Cortex of kidney (tissue), 1 donor: Measurements from ENCODE around the gene ANKRD13D.
A peak's percentile ranks its signal among the peaks of the same experiment; 100 is the strongest.

Source experiments
- DNase-seq: peaks from one replicate; lab custom pipeline; 2025; lab: John Stamatoyannopoulos, UW

ANKRD13D gene

DNA sequence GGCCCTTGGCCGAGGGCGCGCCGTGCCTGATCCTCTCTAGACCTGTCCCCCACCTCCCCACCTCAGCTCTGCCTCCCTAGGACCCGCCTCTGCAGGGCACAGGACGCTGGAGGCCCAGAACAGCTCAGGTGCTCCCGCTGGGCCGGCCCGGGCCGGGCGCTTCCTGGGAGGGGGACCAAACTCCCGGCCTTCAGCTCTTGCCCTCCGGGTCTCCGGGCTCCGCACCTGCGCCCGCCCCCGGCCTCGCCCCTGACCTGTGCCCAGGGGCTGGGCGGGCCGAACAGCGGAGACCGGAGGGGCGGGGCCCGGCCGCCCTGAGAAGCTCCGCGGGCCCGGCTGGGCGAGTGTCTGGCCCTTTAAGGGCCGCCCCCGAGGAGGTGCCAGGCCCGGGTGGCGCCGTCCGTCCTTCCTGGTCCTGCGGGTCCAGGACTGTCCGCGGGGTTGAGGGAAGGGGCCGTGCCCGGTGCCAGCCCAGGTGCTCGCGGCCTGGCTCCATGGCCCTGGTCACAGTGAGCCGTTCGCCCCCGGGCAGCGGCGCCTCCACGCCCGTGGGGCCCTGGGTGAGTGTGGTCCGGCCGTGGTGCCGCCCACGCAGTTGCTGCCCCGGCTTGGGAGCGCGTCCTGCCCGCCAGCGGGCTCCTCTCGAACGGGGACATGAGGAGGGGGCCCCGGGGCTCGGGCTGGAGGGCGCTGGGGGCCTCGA lies 14.2 kb downstream of the ANKRD13D start, which contains the start of gene SSH3:
Gene SSH3, plus strand, starts transcription at position 399 of the 703 bp plus-strand sequence. Its CDS starts 96 bp downstream, at position 495.
- DNase-seq: peak; percentile 75

GRCh38 chr11:67303835-67304411 lies 14.8 kb downstream of the ANKRD13D start:
- DNase-seq: no peak

- no peak for DNase-seq
Observed at GRCh38 chr11:67304511-67305113, 15.5 kb downstream of the ANKRD13D start.

DNA sequence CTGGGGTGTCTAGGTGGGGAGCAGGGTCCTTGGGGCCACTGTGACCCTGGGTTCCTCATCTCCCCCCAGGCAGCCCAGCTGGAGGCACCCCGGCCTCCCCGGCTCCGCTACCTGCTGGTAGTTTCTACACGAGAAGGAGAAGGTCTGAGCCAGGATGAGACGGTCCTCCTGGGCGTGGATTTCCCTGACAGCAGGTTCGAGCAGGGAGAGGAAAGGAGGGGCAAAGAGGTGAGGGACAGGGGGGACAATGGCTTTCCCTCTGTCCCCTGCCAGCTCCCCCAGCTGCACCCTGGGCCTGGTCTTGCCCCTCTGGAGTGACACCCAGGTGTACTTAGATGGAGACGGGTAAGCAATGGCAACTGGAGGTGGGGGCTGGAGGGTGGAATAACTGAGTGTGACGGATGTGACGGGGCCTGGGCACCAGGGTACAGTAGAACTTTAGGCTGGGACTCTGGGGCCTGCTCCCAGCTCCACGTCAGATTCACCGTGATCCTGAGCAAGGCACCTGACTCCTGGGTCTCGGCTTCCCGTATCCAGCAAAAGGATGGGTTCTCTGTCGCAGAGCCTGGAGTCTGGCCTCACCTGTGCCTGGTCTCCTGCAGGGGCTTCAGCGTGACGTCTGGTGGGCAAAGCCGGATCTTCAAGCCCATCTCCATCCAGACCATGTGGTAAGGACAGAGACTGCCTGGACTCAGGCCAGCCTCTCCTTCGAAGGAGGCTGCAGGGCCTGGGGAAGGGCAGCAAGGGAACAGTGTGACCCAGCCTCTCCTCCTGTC lies 17.9 kb downstream of the ANKRD13D start:
- no peak for DNase-seq

GRCh38 chr11:67307545-67308001 lies 18.5 kb downstream of the ANKRD13D start:
- no peak for DNase-seq

DNA sequence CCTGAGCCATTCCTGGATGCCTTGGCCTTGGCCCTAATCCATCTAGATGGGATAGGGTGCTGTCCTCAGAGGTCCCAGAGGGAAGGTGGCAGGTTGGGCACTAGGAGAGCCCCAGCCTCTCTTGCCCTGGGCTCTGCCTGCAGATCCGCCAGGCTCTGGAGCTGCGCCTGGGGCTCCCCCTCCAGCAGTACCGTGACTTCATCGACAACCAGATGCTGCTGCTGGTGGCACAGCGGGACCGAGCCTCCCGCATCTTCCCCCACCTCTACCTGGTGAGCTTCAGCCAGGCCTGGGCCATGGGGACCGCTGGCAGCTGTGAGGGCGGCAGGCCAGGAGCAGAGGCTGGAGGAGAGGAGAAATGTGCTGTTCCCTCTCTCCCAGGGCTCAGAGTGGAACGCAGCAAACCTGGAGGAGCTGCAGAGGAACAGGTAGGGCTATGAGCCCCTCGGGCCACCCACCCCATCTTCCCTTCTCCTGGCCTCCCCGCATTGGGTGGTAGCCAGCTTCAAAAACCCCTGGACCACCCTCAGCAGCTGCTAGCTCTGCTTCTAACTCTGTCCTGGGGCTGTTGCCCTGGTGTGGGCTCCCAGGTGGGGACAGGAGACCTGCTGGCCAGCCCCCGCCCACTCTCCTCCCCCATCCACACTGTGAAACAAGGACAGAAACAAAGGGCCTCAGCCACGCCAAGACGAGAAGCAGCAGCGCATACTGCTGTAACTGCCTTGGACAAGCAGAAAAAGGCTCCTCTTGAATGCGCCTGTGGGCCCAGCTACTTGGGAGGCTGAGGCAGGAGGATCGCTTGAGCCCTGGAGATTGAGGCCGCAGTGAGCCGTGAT lies 19.1 kb downstream of the ANKRD13D start:
- no peak for DNase-seq

- DNase-seq: no peak
Observed at GRCh38 chr11:67309166-67309565, 20.1 kb downstream of the ANKRD13D start.

DNA sequence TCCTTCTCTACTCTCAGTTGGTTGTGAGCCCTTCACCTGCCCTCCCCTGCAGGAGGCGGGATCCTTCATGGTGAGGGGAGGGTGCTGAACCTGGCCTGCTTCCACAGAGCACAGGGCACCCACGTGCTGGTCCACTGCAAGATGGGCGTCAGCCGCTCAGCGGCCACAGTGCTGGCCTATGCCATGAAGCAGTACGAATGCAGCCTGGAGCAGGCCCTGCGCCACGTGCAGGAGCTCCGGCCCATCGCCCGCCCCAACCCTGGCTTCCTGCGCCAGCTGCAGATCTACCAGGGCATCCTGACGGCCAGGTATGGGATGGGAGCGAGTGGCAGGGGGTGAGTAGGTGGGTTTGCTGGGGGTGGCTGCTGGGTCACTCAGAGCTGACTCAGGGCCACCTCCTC lies 20.6 kb downstream of the ANKRD13D start:
- no peak for DNase-seq

DNA sequence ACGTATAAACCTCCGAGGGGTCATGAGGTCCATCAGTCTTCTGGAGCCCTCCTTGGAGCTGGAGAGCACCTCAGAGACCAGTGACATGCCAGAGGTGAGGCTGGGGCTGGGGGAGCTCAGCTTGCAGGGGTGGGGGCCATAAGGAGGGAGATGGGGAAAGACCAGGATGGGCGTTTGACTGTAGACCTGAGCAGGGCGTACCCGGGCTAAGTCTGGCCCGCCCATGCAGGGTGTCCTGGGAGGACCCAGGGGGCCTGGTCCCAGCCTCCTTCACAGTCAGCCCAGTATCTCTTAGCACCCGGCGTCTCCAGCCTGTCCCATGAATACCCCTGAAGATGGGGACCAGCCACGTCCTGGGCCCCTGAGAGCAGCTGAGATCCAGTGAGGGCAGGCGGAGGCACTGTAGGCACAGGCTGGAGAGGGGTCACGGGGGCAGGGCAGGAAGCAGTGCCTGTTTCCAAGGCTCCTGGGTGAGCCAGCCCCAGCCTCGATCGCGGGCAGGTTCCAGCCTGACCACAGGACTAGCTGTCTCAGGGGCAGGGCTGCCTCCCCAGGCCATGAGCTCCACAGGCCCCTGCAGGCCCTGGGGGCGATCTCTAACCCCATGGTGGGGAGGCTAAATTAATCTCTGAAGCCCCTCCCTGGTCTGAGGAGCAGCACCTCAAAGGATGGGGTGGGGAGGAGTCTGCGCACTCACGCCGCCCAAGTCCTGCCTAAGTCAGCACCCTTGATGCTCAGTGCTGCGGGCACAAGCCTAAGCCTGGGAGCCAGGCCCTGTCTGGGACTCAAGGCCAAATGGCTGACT lies 21.3 kb downstream of the ANKRD13D start:
- DNase-seq: no peak

- no peak for DNase-seq
Observed at GRCh38 chr11:67311051-67311555, 22.0 kb downstream of the ANKRD13D start.

- no peak for DNase-seq
Observed at GRCh38 chr11:67311556-67312082, 22.5 kb downstream of the ANKRD13D start.

DNA sequence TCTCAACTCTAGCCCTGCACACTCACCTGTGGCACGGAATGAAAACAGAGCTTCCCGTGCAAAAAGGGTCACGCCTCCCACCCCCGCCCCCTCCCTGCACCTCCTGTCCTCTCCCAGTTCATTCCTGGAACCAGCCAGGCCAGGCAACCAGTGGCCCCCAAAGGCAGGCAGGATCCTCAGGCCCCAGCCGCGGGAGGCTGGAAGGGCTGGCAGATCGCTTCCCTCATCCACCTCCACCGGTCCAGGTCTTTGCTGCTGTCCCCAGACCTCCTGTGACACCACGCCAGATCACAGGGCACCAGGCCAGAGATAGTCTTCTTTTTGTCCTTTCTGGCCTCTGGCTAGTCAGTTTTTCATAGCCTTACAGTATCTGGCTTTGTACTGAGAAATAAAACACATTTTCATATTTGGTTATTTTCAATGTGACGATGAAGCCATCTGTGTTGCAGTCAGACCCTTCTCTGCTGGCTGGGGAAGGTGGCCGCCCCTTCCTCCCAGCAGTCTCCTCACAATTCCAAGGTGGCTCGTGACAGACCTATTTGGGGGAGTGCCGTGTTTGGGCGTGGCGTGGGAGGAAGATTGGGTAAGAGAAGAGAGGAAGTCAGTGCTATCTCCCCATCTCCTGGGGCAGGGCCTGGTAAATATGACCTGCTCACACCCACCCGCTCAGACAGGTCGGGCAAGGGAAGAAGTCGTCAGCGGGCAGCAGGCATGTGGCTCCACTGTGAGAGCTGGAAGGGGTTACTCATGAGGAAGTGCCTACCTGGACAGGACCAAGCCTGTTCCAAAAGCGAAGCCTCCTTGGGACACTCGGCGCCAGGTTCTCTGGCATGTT lies 23.3 kb downstream of the ANKRD13D start:
- no peak for DNase-seq

- DNase-seq: no peak
Observed at GRCh38 chr11:67313125-67313890, 24.2 kb downstream of the ANKRD13D start.

- no peak for DNase-seq
Observed at GRCh38 chr11:67314218-67314617, 25.1 kb downstream of the ANKRD13D start.

DNA sequence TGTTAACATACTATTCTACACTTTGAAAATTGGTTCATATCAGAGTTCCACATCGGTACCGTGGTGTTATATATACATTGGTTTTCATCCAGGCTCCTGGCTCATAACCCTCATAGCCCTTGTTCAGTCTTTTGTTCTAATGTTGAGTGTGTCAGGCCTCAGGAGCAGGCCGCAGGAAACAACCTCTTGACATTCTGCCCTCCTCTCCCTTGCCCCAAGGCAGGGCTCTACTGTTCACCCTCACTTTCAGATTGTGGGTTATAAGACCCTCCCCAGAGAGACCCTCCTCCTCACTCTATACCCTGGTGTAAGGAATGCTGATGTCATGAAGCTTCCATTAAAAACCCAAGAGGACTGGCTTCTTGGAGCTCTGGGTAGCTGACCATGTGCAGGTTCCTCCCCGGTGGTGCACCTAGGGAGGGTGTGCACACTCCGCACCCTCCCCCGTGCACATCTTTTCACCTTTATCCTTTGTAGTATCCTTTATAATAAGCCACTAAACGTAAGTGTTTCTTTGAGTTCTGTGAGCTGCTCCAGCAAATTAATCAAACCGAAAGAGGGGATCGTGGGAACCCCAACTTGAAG lies 26.3 kb downstream of the ANKRD13D start:
- no peak for DNase-seq

DNA sequence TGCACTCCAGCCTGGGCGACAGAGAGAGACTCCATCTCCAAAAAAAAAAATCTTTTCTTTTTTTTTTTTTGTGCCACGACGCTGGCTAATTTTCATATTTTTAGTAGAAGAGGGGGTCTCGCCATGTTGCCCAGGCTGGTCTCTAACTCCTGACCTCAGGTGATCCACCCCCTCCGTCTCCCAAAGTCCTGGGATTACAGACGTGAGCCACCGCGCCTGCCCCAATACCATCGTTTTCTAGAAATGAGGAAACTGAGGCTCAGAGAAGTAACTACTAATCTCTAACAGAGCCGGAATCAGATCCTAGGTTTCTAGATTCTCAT lies 27.7 kb downstream of the ANKRD13D start:
- no peak for DNase-seq

- no peak for DNase-seq
Observed at GRCh38 chr11:67317205-67317887, 28.2 kb downstream of the ANKRD13D start.
